Endothelial cell of umbilical vein (primary cell): ENCODE measurements around the gene AKNA.

Experiments
- EZH2 ChIP-seq: IDR thresholded peaks from 2 replicates; pipeline ENCODE4 v1.6.1; 2012; ENCODE audit warnings: borderline replicate concordance, low read depth, mild to moderate bottlenecking, moderate library complexity, low read length, inconsistent platforms; ENCODE audit not compliant: severe bottlenecking
- FOS ChIP-seq: IDR thresholded peaks from 2 replicates; pipeline ENCODE4 v1.6.1; 2011; ENCODE audit warnings: mild to moderate bottlenecking, low read length, moderate library complexity, borderline replicate concordance; ENCODE audit not compliant: insufficient read depth
- POLR2A ChIP-seq: IDR thresholded peaks from 2 replicates; pipeline ENCODE4 v1.6.1; 2012; ENCODE audit warnings: low read depth, mild to moderate bottlenecking, control low read depth, low read length
- TF ChIP-seq, protein P1 (sequence below), 2 donors: IDR thresholded peaks; 1 replicate in 1 of 2; 2 replicates in 1 of 2; pipeline ENCODE4 v1.5.1; 2011; ENCODE audit warnings: low read length in 2 of 2, mild to moderate bottlenecking in 2 of 2, moderate library complexity in 2 of 2, control low read depth in 1 of 2, inconsistent platforms in 1 of 2, low read depth in 1 of 2; ENCODE audit not compliant: insufficient read depth in 1 of 2; ENCODE audit errors: extremely low read depth in 1 of 2
- TF ChIP-seq, protein P2 (sequence below): IDR thresholded peaks from 2 replicates; pipeline ENCODE4 v1.6.1; 2011; ENCODE audit not compliant: insufficient read depth, insufficient read length

DNA sequence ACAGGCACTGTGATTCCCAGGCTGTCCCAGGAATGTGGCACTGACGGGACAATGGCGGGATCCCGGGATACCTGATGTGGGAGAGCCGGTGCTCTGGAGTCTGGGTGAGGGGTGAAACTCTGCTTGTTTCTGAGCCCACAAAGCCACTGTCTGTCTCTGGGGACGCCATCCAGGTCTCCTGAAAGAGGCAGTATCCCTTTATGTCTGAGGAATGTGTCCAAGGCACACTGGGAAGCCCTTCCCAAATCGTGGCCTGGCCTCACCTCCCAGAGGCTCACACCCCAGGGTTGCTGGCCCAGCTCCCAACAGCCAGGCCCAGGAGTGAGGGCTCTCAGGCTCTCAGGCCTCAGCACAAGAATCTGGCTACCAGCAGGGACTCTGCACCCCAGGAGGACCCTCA is 31.0 kb downstream of the AKNA start:
- TF ChIP-seq FOS (no peak), POLR2A (no peak), EZH2 (no peak)
- TF ChIP-seq, protein P1, sequence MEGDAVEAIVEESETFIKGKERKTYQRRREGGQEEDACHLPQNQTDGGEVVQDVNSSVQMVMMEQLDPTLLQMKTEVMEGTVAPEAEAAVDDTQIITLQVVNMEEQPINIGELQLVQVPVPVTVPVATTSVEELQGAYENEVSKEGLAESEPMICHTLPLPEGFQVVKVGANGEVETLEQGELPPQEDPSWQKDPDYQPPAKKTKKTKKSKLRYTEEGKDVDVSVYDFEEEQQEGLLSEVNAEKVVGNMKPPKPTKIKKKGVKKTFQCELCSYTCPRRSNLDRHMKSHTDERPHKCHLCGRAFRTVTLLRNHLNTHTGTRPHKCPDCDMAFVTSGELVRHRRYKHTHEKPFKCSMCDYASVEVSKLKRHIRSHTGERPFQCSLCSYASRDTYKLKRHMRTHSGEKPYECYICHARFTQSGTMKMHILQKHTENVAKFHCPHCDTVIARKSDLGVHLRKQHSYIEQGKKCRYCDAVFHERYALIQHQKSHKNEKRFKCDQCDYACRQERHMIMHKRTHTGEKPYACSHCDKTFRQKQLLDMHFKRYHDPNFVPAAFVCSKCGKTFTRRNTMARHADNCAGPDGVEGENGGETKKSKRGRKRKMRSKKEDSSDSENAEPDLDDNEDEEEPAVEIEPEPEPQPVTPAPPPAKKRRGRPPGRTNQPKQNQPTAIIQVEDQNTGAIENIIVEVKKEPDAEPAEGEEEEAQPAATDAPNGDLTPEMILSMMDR (IDR thresholded peaks at IDR 0.05; ENCODE audit: extremely low read depth in 1 of 2, insufficient read depth in 1 of 2, low read depth in 1 of 2, low read length in 2 of 2): no peak
- TF ChIP-seq, protein P2, sequence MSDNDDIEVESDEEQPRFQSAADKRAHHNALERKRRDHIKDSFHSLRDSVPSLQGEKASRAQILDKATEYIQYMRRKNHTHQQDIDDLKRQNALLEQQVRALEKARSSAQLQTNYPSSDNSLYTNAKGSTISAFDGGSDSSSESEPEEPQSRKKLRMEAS: no peak
